Right lobe of liver (tissue), 6 donors: ENCODE measurements around the gene CAND2. TPM values are rescaled to one million over a fixed set of nuclear protein-coding genes. Genes with fewer than 3 reads are reported as not detected.

Experiments used
- ATAC-seq, 4 donors: fragments of 200-7000 bp; cut with Tn5 transposase; one replicate each; pipeline ENCODE4 v1.9.1; 2020; ENCODE audit warnings: mild to moderate bottlenecking in 4 of 4, moderate library complexity in 4 of 4
- DNase-seq, 3 donors: peaks; one replicate each; pipeline ENCODE4 v3.0.0-alpha.2; 2020
- H3K27ac ChIP-seq, 3 donors: fragments of 200-600 bp; one replicate each; pipeline ENCODE4 v1.8.0; 2022
- H3K27me3 ChIP-seq, 2 donors: fragments of 200-600 bp; one replicate each; pipeline ENCODE4 v1.8.0; 2022
- H3K36me3 ChIP-seq, 4 donors: fragments of 200-600 bp; sonication (generic) in 1 of 4; one replicate each; pipeline versions ENCODE4 v1.5.1 to v1.8.0; 2017 to 2022; ENCODE audit warnings: control low read depth in 1 of 4
- H3K4me1 ChIP-seq, 4 donors: fragments of 200-600 bp; sonication (generic) in 1 of 4; one replicate each; pipeline versions ENCODE4 v1.5.1 to v1.8.0; 2017 to 2022; ENCODE audit warnings: control low read depth in 1 of 4
- H3K4me3 ChIP-seq, 3 donors: fragments of 200-600 bp; one replicate each; pipeline ENCODE4 v1.8.0; 2022
- H3K9me3 ChIP-seq, 4 donors: fragments of 200-600 bp; sonication (generic) in 1 of 4; one replicate each; pipeline versions ENCODE4 v1.5.1 to v1.8.0; 2017 to 2022; ENCODE audit warnings: control low read depth in 1 of 4
- POLR2A ChIP-seq: fragments of 450-650 bp; IDR thresholded peaks from one replicate; pipeline ENCODE4 v1.6.1; 2017; ENCODE audit warnings: antibody characterized with exemption, mild to moderate bottlenecking
- WGBS: methylation state at CpG from one replicate; pipeline ENCODE4 v1.1.6; 2018; ENCODE audit warnings: low coverage, low lambda C conversion rate; ENCODE audit not compliant: insufficient coverage; ENCODE audit errors: missing lambda C conversion rate; 5-methylcytosine and 5-hydroxymethylcytosine counted together
- intact Hi-C, 2 donors: fragments of 100-400 bp; cut with DNase I; formaldehyde crosslinking; loops; one replicate each; pipeline versions ENCODE4 v1.11.2 to v1.14.1; 2022
- total RNA-seq, 6 experiments: library from RNA; depleted of rRNA in 2 of 6; stranded (reverse); fragments of >200 nt in 2 of 6; fragmentation: NEBNext Ultra II Directional in 3 of 6; extraction: Animal tissue kit (Norgen Biotek cat#: 25700) in 3 of 6; gene quantifications; one replicate each; pipeline versions ENCODE4 v1.1.0 to v1.2.4, GENCODE V29; 2016 to 2023
- TF ChIP-seq, protein P1 (sequence below), 4 donors: fragments of 200-600 bp in 3 of 4; fragments of 450-650 bp in 1 of 4; IDR thresholded peaks; one replicate each; pipeline versions ENCODE4 v1.5.1 to v1.8.0; 2016 to 2022; ENCODE audit warnings: antibody characterized with exemption in 4 of 4, mild to moderate bottlenecking in 2 of 4
- donor health status: DM: no; HTN: yes; CAD: no.
- donor health status: DM: no; HTN: no; CAD: no.
- donor health status: DM: no; HTN: no; CAD: no.
- donor health status: DM: no; HTN: yes; CAD: no.
- donor health status: DM: no; HTN: yes; CAD: no.

The CAND2 gene
- total RNA-seq, 6 experiments from 2014 or later, result 0.61 to 4.4 (median 0.77) TPM

- ATAC-seq (no peak), DNase-seq (no peak)
- Histone ChIP-seq H3K9me3 (no peaks in the 10 kb centered on the region), H3K4me3 (no peak overlapping the region), H3K36me3 (no peaks in the 10 kb centered on the region), H3K27ac (no peak overlapping the region), H3K4me1 (no peaks in the 10 kb centered on the region), H3K27me3 (no peaks in the 10 kb centered on the region)
- 96% methylated on average over 3 of the region's 5 CpGs for WGBS
- TF ChIP-seq POLR2A, result no peak
- TF ChIP-seq, protein P1, sequence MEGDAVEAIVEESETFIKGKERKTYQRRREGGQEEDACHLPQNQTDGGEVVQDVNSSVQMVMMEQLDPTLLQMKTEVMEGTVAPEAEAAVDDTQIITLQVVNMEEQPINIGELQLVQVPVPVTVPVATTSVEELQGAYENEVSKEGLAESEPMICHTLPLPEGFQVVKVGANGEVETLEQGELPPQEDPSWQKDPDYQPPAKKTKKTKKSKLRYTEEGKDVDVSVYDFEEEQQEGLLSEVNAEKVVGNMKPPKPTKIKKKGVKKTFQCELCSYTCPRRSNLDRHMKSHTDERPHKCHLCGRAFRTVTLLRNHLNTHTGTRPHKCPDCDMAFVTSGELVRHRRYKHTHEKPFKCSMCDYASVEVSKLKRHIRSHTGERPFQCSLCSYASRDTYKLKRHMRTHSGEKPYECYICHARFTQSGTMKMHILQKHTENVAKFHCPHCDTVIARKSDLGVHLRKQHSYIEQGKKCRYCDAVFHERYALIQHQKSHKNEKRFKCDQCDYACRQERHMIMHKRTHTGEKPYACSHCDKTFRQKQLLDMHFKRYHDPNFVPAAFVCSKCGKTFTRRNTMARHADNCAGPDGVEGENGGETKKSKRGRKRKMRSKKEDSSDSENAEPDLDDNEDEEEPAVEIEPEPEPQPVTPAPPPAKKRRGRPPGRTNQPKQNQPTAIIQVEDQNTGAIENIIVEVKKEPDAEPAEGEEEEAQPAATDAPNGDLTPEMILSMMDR (IDR thresholded peaks at IDR 0.05), result no peak
- intact Hi-C loops, result no loop called here
Observed at GRCh38 chr3:12751571-12751970, 44.9 kb upstream of the CAND2 start.

GRCh38 chr3:12752102-12752501 lies 44.4 kb upstream of the CAND2 start:
- WGBS, result 31% methylated on average over 2 of the region's 3 CpGs
- no peak for TF ChIP-seq POLR2A
- Histone ChIP-seq H3K36me3 (no peaks in the 10 kb centered on the region), H3K4me1 (no peaks in the 10 kb centered on the region), H3K27me3 (no peaks in the 10 kb centered on the region), H3K4me3 (no peak overlapping the region), H3K9me3 (no peaks in the 10 kb centered on the region), H3K27ac (no peak overlapping the region)
- DNase-seq (no peak), ATAC-seq (no peak)
- intact Hi-C loops, result no loop called here

DNA sequence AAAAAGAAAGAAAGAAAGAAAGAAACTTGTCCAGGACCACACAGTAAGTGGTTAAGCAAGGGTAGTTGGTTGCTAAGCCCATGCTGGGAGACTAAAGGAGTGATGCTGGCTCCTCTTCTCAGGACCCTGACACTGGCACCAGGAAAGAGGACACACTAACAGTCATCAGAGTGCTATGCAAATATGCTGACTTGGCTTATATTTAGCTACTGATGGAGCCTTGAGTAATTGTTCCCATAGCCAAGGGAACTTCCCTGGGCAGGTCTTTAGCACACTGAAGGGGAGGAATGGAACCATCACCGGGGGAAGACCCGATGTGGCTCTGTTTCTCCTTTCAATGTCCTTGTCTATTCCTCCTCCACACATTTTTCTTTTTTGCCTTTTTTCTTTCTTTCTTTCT lies 43.7 kb upstream of the CAND2 start:
- Histone ChIP-seq H3K36me3 (no peaks in the 10 kb centered on the region), H3K27me3 (no peaks in the 10 kb centered on the region), H3K4me1 (no peaks in the 10 kb centered on the region), H3K27ac (no peak overlapping the region), H3K4me3 (no peak overlapping the region), H3K9me3 (no peaks in the 10 kb centered on the region)
- intact Hi-C loops, result no loop called here
- ATAC-seq (peak in 2 of 4 donors; percentile 28 to 59), DNase-seq (no peak)
- TF ChIP-seq, protein P1 (IDR thresholded peaks at IDR 0.05), result no peak
- TF ChIP-seq POLR2A, result no peak
- 86% methylated on average over 2 of the region's 2 CpGs for WGBS

GRCh38 chr3:12753275-12754028 lies 43.0 kb upstream of the CAND2 start:
- no peak for TF ChIP-seq POLR2A
- TF ChIP-seq, protein P1 (IDR thresholded peaks at IDR 0.05), result no peak
- ATAC-seq, result peak in 1 of 4 donors; percentile 47
- 87% methylated on average over 6 of the region's 9 CpGs for WGBS

DNA sequence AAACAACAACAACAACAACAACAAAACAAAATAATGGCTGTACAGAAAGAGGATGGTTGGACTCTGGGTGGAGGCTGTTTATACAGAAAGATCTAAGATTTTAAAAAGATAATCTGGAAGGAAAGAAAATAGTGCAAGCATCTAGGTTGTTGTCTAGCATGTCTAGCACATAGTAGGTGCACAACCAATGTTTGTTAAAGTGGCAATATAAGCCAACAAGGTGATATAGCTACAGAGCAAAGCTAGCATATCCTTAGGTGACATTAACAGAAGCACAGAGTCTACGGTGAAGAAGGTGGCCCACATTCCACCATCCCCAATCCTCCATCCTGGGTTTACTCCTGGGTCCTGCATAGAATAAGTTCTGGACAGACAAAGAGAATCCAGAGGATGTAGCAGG lies 42.2 kb upstream of the CAND2 start:
- Histone ChIP-seq H3K36me3 (no peaks in the 10 kb centered on the region), H3K9me3 (no peaks in the 10 kb centered on the region), H3K27me3 (no peaks in the 10 kb centered on the region), H3K27ac (no peak overlapping the region), H3K4me1 (no peaks in the 10 kb centered on the region), H3K4me3 (no peak overlapping the region)
- ATAC-seq (no peak), DNase-seq (no peak)
- TF ChIP-seq, protein P1 (IDR thresholded peaks at IDR 0.05), result no peak
- no peak for TF ChIP-seq POLR2A
- intact Hi-C loops, result no loop called here
- WGBS, result 91% methylated on average over 1 of the region's 1 CpG

More at GRCh38 chr3:12753275-12754028, 43.0 kb upstream of the CAND2 start:
- no peaks in the 10 kb centered on the region for H3K36me3 ChIP-seq
- no peaks in the 10 kb centered on the region for H3K9me3 ChIP-seq
- no peaks in the 10 kb centered on the region for H3K27me3 ChIP-seq
- H3K4me1 ChIP-seq, result no peaks in the 10 kb centered on the region
- intact Hi-C loops, result no loop called here
- no peak overlapping the region for H3K4me3 ChIP-seq
- DNase-seq, result no peak
- H3K27ac ChIP-seq, result no peak overlapping the region
